PC-9 (cell line): Measurements from ENCODE around the gene CSNK1G2.

Experiments
- EZH2 ChIP-seq: fragments of 200-600 bp; sonication (generic); IDR thresholded peaks from 2 replicates; pipeline ENCODE4 v1.8.0; 2017; ENCODE audit warnings: antibody characterized with exemption, low read depth
- TF ChIP-seq, protein P1 (sequence below): fragments of 200-600 bp; sonication (generic); conservative IDR thresholded peaks from 2 replicates; pipeline ENCODE4 v1.6.1; 2017; ENCODE audit warnings: mixed run types, antibody characterized with exemption, mild to moderate bottlenecking, moderate library complexity

DNA sequence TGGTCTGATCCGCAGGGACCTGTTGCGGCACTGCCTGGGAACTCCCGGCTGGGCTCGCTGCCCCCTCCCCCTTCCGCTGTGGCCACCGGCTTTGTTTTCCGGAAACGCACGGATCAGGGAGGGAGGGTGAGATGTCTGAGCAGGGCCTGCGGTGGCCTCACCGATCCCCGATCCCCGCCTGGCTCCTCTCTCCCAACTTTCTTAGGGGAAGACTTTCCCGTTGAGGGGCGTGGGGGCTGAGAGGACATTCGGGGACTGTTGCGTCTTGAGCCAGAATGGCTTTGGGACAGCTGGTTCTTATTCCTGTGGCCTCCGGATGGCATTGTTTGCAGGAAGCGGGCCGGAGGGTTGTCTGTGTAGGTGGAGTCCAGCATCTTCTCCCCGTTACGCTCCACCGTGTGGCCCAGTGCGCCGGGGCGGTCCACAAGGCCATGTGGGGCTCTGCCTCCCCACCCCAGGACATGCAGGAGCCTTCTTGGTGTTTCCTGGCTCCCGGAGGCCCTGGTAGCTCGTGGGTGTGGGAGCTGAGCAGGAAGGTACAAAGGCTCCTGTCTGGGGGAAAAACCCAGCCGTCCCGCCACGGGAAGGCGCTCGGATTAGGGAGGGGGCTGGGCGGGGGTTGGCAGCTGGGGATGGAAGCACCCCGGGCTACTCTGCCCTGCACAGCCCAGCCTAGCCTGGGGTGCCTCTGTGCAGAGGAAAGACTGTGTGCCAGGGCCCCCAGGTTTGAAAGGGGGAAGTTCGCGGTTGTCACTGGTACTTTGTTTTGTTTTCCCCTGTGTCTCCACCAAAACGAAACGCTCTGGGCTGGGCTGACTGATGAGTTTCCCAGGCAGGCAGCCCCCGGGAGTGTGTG lies 1.3 kb downstream of the CSNK1G2 start:
- TF ChIP-seq, protein P1, sequence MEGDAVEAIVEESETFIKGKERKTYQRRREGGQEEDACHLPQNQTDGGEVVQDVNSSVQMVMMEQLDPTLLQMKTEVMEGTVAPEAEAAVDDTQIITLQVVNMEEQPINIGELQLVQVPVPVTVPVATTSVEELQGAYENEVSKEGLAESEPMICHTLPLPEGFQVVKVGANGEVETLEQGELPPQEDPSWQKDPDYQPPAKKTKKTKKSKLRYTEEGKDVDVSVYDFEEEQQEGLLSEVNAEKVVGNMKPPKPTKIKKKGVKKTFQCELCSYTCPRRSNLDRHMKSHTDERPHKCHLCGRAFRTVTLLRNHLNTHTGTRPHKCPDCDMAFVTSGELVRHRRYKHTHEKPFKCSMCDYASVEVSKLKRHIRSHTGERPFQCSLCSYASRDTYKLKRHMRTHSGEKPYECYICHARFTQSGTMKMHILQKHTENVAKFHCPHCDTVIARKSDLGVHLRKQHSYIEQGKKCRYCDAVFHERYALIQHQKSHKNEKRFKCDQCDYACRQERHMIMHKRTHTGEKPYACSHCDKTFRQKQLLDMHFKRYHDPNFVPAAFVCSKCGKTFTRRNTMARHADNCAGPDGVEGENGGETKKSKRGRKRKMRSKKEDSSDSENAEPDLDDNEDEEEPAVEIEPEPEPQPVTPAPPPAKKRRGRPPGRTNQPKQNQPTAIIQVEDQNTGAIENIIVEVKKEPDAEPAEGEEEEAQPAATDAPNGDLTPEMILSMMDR = no peak
- TF ChIP-seq EZH2 = no peak
